ENCODE results near the gene TBX2.

TBX2 gene

DNA sequence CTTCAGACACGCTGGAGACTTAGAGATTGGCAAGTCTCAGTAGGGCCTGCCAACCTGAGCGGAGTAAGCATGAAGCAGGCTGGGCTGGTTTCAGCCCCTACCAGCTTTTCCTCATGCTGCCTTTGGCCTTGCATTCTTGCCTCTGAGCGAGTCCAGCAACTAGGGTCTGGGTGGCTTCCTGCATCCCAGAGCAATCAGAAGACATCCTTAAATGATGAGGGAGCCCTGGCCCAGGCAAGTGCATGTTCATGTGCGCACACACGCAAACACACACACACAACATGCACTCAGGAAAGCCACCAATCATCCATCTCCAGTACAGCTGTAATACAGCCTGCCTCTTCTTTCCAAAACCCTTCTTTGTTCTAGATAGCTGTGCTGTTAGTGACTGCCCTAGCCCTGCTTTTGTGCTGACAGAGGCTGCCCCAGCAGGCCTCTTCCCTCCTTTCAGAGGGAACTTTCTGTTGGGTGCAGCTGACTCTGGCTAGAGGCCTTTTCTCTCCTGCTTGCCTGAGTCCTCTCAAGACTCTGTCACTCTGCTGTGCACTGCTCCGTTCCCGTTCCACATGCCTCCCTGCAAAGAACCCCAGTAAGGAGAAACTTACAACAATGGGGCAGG is 30.7 kb upstream of the TBX2 start:
- DNase-seq: no peak

- no peak for DNase-seq
Observed at GRCh38 chr17:61369751-61370150, 29.9 kb upstream of the TBX2 start.

GRCh38 chr17:61371179-61371578 is 28.5 kb upstream of the TBX2 start:
- no peak for DNase-seq

DNA sequence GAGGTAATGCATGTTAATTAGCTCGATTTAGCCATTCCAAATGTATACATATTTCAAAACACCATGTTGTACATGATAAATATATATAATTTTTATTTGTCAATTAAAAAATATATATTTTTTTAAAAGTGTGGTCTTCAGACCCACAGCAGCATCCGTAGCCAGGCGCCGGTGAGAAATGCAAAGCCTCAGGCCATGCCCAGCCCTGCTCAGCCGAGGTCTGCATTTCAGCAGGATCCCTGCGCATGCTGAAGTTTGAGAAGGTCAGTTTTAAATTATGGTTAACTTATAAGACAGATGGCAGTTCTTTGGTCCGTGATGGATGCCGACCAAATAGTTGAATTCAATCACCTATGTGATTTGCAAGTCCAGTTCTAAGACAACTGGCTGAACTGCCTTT is 28.0 kb upstream of the TBX2 start:
- no peak for DNase-seq

- no peak for DNase-seq
Observed at GRCh38 chr17:61372436-61372835, 27.2 kb upstream of the TBX2 start.

GRCh38 chr17:61376931-61377838 is 22.5 kb upstream of the TBX2 start:
- no peak for DNase-seq

GRCh38 chr17:61378658-61379456 is 20.8 kb upstream of the TBX2 start:
- DNase-seq: no peak

DNA sequence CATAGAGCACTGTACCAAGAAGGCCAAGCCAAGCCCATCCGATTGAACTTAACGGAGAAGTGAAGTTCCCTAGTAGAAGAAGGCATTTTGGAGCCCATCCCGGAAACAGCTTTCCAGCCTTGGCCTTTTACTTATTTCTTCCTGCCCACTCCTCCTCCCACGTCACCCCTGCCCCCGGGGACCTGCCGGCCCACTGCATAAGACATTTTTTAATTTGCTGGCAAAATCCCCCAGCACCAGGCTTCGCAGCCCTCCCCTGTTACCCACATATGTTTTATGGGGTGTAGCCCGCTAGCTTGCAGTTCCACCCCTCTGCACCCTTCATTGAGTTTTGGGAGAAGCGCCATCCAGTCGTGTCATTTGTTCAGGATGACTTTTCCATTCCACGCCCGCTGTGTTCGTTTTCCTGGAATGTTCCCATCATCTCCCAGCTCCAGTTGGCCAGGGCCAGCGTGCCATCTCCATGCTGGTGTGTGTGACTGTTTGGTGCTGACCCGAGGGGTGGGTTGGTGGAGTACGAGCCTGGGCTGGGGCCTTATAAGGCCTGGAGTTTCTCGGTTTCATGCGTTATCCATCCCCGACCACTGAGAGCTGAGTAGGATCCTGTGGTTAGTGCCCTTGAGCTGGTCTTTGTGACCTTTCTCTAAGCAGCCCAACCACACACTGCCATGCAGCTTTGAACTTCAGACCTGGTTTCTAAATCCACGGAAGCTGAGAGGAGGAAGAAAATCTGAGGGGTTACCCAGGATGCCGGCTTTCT is 20.0 kb upstream of the TBX2 start:
- no peak for DNase-seq

- DNase-seq: no peak
Observed at GRCh38 chr17:61380217-61380835, 19.3 kb upstream of the TBX2 start.

DNA sequence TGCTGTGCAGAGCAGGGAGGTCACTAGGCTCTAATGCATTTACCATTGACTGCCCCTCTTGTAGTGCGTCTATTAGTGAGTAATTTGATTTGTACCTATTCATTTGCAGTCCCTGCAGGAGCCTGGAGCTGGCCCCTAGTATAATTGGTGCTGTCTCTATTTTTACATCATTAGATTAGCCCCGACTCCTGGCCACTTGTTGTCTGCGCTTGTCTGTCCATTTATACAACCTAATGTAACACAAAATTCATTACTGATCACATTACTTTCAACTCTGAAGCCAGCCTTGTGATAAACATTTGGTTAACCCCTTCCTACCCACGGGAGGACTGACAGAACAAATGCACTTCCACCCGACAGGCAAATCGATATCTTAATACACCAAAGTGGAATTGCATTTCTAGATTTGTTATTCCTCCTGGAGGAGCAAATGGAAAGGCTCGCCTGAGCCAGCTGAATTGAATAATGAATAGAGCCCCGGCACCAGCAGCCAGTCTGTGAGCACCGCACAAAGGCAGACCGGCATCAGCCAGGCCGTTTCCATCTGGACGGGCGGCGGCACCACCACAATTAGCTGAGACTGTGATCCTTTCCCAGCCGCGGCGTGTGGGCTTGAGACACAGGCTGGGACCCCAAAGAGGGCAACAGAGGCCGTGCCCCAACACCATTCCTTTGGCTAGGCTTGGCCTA is 18.7 kb upstream of the TBX2 start:
- DNase-seq: no peak

DNA sequence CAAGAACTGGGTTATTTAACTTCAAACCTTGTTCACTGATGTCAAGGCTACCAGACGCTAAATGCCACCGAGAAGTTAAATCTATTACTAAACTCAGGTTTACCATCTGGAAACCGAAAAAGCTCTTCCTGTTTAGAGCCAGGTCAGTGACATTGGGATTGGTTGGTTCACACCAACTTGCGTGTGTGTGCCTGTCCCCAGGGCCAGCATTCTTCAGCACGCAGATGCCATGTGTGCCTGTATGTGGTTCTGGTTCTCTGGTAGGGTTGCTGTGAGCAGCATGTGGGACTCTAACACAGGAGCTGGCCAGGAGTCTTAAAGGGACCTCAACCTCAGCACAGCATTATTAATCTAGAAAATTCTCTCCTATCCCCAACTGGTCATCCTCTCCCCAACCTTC is 18.1 kb upstream of the TBX2 start:
- DNase-seq: no peak

DNA sequence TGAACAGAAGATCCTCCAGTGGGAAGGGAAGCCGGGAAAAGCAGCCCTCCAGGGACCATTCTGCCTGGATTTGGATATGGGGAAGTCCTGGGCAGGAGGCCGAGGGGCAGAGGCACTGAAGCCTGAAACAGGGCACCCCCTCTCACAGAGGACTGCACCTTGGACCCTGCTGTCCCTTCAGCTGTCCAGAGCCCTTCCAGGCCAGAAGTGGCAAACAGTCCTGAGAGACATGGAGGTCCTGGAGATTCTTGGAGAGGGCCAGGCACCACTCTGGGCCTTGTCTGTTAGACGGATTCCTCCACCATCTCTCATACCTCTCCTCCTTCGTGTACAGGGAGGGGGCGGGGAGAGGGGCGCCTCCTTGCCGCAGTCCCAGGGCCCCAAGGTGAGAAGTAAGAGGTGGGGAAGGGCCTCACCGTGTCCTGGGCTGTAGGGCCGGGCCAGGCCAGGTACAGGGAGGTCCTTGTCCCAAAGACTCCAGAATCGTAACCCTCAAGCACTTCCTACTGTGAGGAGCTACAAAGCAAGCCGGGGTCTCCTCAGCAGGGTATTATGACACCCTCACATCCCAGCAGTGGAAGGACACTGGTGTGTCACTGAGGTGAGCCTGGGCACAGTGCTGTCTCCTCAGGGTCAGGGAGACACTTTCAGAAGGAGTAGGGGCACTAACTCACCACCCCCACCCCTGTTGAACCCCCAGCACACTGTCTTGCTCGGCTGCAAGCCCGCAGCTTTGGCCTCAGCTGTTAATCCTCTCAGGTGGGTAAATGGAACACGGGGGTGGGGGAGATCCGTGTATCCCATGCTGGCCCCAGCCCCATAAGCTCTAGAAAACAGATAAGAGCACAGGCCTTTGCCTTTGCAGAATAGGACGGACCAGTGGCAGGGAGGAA is 16.6 kb upstream of the TBX2 start:
- DNase-seq: no peak

DNA sequence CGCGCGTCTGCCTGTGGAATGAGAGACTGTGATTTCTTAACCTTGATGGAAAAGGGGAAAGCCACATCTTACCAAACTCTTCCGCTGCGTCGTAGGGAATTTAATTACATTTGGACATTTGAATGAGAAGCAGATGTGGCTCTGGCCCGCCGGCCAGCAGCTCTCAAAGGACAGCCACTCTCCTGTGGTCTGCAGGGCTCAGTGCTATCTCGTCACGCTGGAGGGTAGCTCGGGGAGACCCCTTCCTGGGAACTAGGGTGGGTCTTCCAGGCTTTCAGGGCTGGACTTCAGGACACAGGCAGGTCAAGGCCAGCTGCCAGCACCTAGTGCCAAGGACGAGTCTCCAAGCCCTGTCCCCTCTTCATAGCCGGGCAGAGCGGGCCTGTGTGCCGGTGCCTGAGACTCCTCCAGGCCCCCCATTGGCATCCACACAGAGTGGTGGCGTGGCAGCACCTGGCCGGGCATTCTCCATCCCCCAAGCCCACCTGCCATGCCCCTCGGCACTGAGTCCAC is 15.9 kb upstream of the TBX2 start:
- no peak for DNase-seq

GRCh38 chr17:61384354-61384691 is 15.3 kb upstream of the TBX2 start:
- DNase-seq: no peak

GRCh38 chr17:61384692-61385576 is 14.7 kb upstream of the TBX2 start:
- no peak for DNase-seq

DNA sequence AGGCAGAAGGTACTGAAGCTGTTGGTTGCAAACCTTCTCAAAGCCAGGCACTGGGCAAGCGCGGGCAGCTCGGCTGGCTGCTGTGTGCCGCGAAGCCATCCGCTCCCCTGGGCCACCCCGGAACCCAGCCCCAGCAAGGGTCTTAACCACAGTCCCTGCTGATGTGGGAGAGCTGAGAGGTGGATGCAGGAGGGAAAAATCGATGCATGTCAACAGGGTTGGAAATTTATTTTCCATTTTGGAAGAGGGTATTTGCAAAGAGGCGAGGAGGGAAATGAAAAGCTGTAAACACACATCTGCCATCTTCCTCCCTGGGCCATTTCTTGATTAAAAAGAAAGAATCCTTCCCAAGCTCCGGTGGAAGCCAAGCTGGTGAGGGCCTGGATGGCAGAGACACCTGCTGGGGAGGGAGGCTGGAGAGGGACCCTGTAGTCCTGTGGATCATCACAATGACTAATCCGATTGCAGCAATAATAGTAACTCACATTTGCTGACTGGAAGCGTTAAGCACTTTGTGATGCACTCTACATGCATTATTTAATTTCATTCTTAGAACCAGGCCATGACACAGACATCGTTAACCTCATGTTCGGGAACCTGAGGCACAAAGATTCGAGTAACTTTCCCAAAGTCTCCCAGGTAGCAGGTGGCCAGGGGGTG is 13.9 kb upstream of the TBX2 start:
- DNase-seq: no peak

GRCh38 chr17:61386251-61386650 is 13.4 kb upstream of the TBX2 start:
- DNase-seq: no peak

DNA sequence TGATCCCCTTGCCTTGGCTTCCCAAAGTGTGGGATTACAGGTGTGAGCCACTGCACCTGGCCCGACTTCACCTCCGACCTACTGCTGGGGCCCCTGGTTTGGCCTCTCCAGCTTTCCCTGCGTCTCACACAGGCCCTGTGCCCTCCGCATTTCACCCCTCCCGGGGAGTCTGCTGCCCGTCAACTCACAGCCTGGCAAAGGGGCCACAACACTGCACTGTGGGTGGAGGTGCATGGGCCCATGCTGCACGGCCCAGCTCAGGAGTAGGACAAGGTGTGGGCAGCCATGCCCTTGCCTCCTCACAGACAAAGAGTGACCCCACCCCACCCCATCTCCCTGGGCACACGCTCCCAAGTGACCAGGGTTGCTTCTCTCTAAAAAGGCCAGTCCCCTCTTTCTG is 12.6 kb upstream of the TBX2 start:
- no peak for DNase-seq

All from SHP77 (cell line).